PC-9 (cell line): ENCODE measurements around the gene DNAH7.

Source experiments
- EZH2 ChIP-seq: fragments of 200-600 bp; sonication (generic); IDR thresholded peaks from 2 replicates; pipeline ENCODE4 v1.8.0; 2017; ENCODE audit warnings: antibody characterized with exemption, low read depth
- TF ChIP-seq, protein P1 (sequence below): fragments of 200-600 bp; sonication (generic); conservative IDR thresholded peaks from 2 replicates; pipeline ENCODE4 v1.6.1; 2017; ENCODE audit warnings: mixed run types, antibody characterized with exemption, mild to moderate bottlenecking, moderate library complexity

DNA sequence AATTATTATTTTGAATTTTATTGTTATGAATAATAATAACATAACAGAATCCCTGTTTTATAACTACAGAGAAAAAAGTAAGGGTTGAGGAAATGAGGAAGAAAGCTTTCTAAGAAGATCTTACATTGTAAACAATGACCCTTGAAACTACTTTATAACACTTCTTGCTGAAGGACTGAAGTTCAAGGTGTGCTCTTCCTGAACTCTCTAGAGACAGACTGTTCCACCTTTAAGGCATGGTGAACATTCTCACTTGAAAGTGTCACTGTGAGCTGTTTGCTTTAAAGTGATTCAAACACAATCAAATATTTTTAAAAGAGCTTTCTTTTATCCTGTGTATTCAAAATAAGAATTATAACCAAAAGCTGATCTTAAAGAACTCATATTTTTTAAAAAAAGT lies 131.5 kb downstream of the DNAH7 start:
- TF ChIP-seq, protein P1, sequence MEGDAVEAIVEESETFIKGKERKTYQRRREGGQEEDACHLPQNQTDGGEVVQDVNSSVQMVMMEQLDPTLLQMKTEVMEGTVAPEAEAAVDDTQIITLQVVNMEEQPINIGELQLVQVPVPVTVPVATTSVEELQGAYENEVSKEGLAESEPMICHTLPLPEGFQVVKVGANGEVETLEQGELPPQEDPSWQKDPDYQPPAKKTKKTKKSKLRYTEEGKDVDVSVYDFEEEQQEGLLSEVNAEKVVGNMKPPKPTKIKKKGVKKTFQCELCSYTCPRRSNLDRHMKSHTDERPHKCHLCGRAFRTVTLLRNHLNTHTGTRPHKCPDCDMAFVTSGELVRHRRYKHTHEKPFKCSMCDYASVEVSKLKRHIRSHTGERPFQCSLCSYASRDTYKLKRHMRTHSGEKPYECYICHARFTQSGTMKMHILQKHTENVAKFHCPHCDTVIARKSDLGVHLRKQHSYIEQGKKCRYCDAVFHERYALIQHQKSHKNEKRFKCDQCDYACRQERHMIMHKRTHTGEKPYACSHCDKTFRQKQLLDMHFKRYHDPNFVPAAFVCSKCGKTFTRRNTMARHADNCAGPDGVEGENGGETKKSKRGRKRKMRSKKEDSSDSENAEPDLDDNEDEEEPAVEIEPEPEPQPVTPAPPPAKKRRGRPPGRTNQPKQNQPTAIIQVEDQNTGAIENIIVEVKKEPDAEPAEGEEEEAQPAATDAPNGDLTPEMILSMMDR = no peak
- no peak for TF ChIP-seq EZH2
